GM12872 (cell line): ENCODE results near the gene P2RX3.

Experiments used
- TF ChIP-seq, protein P1 (sequence below): IDR thresholded peaks from 3 replicates; pipeline ENCODE4 v1.5.1; 2011; ENCODE audit warnings: low read depth, mild to moderate bottlenecking, low read length, moderate library complexity; ENCODE audit not compliant: insufficient read depth

P2RX3 gene

DNA sequence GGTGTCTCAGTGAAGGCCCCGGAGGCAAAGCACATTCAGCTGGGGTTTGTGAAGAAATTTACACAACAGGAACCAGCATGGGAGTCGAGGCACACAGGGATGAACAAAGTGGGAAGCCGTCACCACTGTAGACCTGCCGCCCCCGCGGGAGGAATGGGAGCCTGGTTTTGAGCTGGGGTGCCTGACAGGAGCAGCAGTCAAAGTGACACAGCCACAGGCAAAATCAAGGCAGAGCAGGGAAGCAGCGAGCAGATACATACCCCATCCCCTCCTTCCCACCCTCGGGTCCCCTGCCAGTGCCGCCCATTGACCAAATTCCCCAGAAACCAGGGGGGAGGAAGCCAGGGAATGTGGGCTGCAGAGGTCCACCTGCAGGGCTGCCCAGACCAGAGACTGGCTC lies 20.8 kb downstream of the P2RX3 start:
- TF ChIP-seq, protein P1, sequence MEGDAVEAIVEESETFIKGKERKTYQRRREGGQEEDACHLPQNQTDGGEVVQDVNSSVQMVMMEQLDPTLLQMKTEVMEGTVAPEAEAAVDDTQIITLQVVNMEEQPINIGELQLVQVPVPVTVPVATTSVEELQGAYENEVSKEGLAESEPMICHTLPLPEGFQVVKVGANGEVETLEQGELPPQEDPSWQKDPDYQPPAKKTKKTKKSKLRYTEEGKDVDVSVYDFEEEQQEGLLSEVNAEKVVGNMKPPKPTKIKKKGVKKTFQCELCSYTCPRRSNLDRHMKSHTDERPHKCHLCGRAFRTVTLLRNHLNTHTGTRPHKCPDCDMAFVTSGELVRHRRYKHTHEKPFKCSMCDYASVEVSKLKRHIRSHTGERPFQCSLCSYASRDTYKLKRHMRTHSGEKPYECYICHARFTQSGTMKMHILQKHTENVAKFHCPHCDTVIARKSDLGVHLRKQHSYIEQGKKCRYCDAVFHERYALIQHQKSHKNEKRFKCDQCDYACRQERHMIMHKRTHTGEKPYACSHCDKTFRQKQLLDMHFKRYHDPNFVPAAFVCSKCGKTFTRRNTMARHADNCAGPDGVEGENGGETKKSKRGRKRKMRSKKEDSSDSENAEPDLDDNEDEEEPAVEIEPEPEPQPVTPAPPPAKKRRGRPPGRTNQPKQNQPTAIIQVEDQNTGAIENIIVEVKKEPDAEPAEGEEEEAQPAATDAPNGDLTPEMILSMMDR: no peak

DNA sequence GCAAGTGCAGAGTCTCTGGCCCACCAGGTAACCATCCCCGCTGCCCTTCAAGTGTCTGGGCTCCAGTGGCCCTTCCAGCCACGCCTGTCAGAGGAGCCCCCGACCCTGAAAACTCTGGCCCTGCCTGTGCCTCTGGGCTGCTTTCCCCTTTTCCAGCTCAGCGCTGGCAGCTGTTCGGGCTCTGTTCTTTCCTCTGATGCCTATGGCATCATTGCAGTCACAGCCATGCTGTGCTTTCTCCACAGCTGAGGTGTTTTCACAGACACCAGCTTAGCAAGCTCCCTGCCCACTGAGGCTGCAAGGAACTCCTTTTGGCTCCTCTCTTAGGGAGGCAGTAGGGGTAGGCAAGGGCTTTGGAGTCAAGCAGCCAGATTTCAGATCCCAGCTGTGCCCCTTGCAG lies 21.2 kb downstream of the P2RX3 start:
- TF ChIP-seq, protein P1: no peak

DNA sequence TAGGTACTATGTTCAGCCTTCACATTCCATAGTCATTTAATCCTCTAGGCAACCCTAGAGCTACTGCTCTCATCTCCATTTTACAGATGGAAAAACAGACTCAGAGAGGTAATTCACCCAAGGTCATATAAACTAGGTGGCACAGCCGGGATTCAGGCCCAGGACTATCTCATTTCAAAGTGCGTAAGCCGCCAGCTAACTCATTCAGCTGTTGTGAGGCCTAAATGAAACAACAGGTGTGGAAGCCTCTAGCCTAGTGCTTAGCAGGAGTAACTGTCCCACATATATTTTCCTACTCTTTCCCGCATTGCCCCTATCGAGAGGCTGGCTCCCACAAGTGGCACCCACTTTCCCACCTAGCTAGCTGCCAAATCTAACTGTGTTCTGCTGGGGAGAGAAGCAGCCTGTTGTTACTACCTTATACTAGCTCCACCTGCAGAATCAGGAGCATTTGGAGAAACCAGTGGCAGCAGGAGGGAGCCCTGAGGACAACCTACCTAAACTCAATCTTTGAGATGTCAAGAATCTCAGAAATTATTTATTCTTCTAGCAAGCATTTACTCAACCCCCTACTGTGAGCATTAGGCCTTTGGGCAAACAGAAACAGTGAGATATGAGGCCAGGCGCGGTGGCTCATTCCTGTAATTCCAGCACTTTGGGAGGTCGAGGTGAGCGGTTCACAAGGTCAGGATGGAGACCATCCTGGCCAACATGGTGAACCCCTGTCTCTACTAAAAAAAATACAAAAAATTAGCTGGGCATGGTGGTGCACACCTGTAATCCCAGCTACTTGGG lies 21.9 kb downstream of the P2RX3 start:
- TF ChIP-seq, protein P1: no peak

DNA sequence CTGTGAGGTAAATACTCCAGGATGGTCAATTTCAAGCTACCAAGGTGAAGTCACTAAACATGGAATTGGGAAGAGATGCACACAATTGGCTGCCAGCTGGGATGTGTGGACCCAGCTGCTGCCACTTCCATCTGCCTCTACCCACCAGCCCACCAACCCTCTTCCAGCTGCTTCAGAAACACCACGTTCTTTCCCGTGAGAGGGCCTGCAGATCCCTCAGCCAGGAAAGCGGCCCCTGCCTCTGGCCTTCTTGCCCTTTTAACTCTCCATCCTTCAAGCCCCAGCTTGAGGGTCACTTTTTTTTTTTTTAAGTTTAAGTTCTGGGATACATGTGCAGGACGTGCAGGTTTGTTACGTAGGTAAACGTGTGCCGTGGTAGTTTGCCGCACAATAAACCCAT lies 22.8 kb downstream of the P2RX3 start:
- TF ChIP-seq, protein P1: no peak

DNA sequence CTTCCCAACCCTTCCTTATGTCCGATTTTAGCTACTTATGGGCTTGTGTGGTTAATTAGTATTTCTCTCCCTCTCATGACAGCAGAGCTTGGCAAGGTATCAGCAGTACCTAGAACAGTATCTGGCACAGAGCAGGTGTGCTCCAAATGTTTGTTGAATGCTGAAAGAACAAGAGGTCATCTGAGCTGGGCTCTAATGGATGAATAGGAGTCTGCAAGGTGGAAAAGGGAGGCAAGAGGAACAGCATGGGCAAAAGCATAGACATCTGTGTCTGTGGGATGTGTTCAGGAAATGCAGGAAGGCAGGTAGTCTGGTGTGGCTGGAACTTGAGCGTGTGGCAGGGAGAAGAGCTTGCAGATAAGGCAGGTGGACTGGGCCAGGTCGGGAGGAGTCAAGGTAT lies 23.8 kb downstream of the P2RX3 start:
- TF ChIP-seq, protein P1: no peak

DNA sequence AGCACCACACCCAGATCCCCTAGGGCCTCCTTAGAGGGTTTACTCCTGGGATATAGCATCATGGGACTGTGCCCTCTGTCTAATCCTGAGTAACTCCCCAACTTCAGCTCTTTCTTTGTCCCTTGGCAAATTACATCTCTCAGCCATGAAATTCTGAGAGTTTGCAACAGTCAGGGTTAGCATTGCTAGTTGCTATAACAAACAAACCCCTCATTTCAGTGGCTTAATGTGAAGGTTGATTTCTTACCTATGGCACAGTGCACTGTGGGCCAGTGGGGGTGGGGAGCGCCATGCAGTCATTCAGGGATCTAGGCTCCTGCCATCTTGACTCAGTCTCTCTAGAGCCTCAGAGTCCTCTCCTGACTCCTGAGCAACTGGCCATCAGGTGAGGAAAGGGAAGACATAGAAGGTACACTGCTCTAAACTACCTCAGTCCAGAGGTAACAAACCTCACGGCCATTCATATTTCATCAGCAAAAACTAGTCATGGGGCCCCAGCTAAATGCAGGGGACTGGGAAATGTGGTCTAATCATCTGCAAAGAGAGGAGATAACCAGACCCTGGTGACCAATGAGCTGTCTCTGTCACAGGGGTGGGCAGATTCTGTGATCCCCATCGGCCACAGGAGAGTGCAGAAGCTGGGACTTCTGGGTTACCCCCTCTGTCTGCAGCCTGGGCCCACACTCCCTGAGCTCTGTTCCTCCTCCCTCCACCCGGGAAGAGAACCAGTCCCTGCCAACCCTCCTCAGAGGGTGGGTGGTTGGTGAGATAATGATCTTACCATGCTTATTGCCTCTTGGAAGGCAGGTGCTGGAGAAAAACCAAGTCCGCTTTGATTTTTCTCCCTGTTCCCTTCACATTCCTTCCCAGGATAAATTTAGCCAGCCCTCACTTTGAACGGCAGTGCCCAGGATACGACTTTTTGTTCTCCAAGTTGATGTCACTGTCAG lies 25.3 kb downstream of the P2RX3 start:
- TF ChIP-seq, protein P1: no peak
